GM15510 (cell line): ENCODE data around the gene IRF2BP1.
A peak's percentile ranks its signal among the peaks of the same experiment; 100 is the strongest.

Source experiments
- POLR2A ChIP-seq: IDR thresholded peaks from 3 replicates; pipeline ENCODE4 v1.6.1; 2011; ENCODE audit warnings: borderline replicate concordance; ENCODE audit not compliant: insufficient read length; ENCODE audit errors: extremely low read depth

The IRF2BP1 gene

GRCh38 chr19:45913874-45914830 is 28.2 kb upstream of the IRF2BP1 start, which contains the start of gene NANOS2:
TSS of gene NANOS2 (minus strand) at chr19:45914778. CDS start at chr19:45914693, 85 bp downstream.
- no peak for TF ChIP-seq POLR2A

- no peak for TF ChIP-seq POLR2A
These were observed 25.4 kb upstream of the IRF2BP1 start for GRCh38 chr19:45911291-45911690.

GRCh38 chr19:45908956-45909355 is 23.0 kb upstream of the IRF2BP1 start:
- no peak for TF ChIP-seq POLR2A

GRCh38 chr19:45906221-45906620 is 20.3 kb upstream of the IRF2BP1 start:
- no peak for TF ChIP-seq POLR2A

GRCh38 chr19:45905011-45905410 is 19.1 kb upstream of the IRF2BP1 start:
- TF ChIP-seq POLR2A = no peak

- peak; percentile 91 for TF ChIP-seq POLR2A
These were observed 17.0 kb upstream of the IRF2BP1 start for GRCh38 chr19:45902651-45903625.

GRCh38 chr19:45901912-45902650 is 16.1 kb upstream of the IRF2BP1 start, which contains the start of gene MYPOP:
TSS of gene MYPOP (minus strand) at chr19:45902613. CDS start at chr19:45901773, 840 bp downstream.
- no peak for TF ChIP-seq POLR2A

GRCh38 chr19:45901432-45901911 is 15.5 kb upstream of the IRF2BP1 start:
- TF ChIP-seq POLR2A = no peak

- TF ChIP-seq POLR2A = no peak
These were observed 14.9 kb upstream of the IRF2BP1 start for GRCh38 chr19:45900738-45901431.

GRCh38 chr19:45899919-45900589 is 14.1 kb upstream of the IRF2BP1 start:
- no peak for TF ChIP-seq POLR2A

- TF ChIP-seq POLR2A = no peak
These were observed 13.3 kb upstream of the IRF2BP1 start for GRCh38 chr19:45899253-45899652.

GRCh38 chr19:45897261-45897812 is 11.4 kb upstream of the IRF2BP1 start:
- no peak for TF ChIP-seq POLR2A
